IMR-90 (cell line): Measurements from ENCODE around the gene XDH. TPM values are rescaled to one million over a fixed set of nuclear protein-coding genes. Genes with fewer than 3 reads are reported as not detected.

ENCODE experiments used
- ATAC-seq: fragments of 200-7000 bp; cut with Tn5 transposase; 2 replicates; pipeline ENCODE4 v1.9.1; 2020; ENCODE audit warnings: low read depth, mild to moderate bottlenecking, moderate library complexity
- BruUV-seq: library from RNA; stranded (reverse); fragments of 400-500 nt; replicated peaks from 2 replicates; lab custom pipeline; 2021; lab: Mats Ljungman, UMichigan
- CTCF ChIA-PET: fragments of 300-600 bp; formaldehyde crosslinking; extraction: SDS; loops from one replicate; lab custom pipeline; 2021; ENCODE audit warnings: antibody characterized with exemption; lab: Yijun Ruan, JAX
- POLR2A ChIA-PET: fragments of 300-600 bp; sonication (Branson Sonifier 250); formaldehyde crosslinking; loops from one replicate; lab custom pipeline; 2022; ENCODE audit warnings: antibody characterized with exemption; ENCODE audit not compliant: unreplicated experiment; lab: Charles Lee
- DNase-seq: peaks from one replicate; pipeline ENCODE4 v3.0.0; 2013
- H2AFZ ChIP-seq: replicated peaks from 2 replicates; pipeline ENCODE3; 2013; ENCODE audit warnings: low read length, mild to moderate bottlenecking; ENCODE audit not compliant: poor library complexity
- H2AK5ac ChIP-seq: 2 replicates; pipeline ENCODE4 v1.6.1; 2013; ENCODE audit warnings: low read depth, low read length, inconsistent platforms
- H2AK9ac ChIP-seq: replicated peaks from 2 replicates; pipeline ENCODE3; 2013; ENCODE audit warnings: mild to moderate bottlenecking, low read depth, low read length, moderate library complexity; ENCODE audit not compliant: poor library complexity
- H2BK120ac ChIP-seq: 2 replicates; pipeline ENCODE4 v1.6.1; 2013; ENCODE audit warnings: low read depth, low read length, inconsistent platforms
- H2BK15ac ChIP-seq: 3 replicates; pipeline ENCODE4 v1.6.1; 2013; ENCODE audit warnings: low read depth, low read length, inconsistent platforms
- H2BK20ac ChIP-seq: 2 replicates; pipeline ENCODE4 v1.6.1; 2013; ENCODE audit warnings: low read depth, mild to moderate bottlenecking, inconsistent platforms, low read length, moderate library complexity
- H2BK5ac ChIP-seq: 2 replicates; pipeline ENCODE4 v1.6.1; 2013; ENCODE audit warnings: mild to moderate bottlenecking, low read depth, low read length, inconsistent platforms; ENCODE audit not compliant: poor library complexity, severe bottlenecking
- H3K14ac ChIP-seq: replicated peaks from 2 replicates; pipeline ENCODE4 v1.6.1; 2013; ENCODE audit warnings: low read depth, low read length, inconsistent platforms
- H3K18ac ChIP-seq: 2 replicates; pipeline ENCODE4 v1.6.1; 2013; ENCODE audit warnings: low read depth, low read length, control low read depth
- H3K23ac ChIP-seq: 2 replicates; pipeline ENCODE4 v1.6.1; 2013; ENCODE audit warnings: low read depth, low read length, inconsistent platforms
- H3K27ac ChIP-seq: 2 replicates; pipeline ENCODE4 v1.5.1; 2013; ENCODE audit warnings: mild to moderate bottlenecking, control low read depth, low read length; ENCODE audit not compliant: insufficient read depth
- H3K27me3 ChIP-seq: 2 replicates; pipeline ENCODE4 v1.6.1; 2013; ENCODE audit warnings: low read length; ENCODE audit not compliant: control insufficient read depth, insufficient read depth
- H3K36me3 ChIP-seq: 2 replicates; pipeline ENCODE4 v1.6.1; 2013; ENCODE audit warnings: low read length, mixed read lengths; ENCODE audit not compliant: control insufficient read depth, insufficient read depth
- H3K4ac ChIP-seq: 2 replicates; pipeline ENCODE4 v1.6.1; 2013; ENCODE audit warnings: low read depth, low read length, inconsistent platforms
- H3K4me1 ChIP-seq: 2 replicates; pipeline ENCODE4 v1.6.1; 2013; ENCODE audit warnings: low read length, mixed read lengths; ENCODE audit not compliant: control insufficient read depth, insufficient read depth
- H3K4me2 ChIP-seq: 2 replicates; pipeline ENCODE4 v1.6.1; 2013; ENCODE audit warnings: low read depth, mild to moderate bottlenecking, control low read depth, low read length, moderate library complexity
- H3K4me3 ChIP-seq: 2 replicates; pipeline ENCODE4 v1.5.1; 2013; ENCODE audit warnings: low read depth, mild to moderate bottlenecking, control low read depth, low read length, moderate library complexity; ENCODE audit not compliant: insufficient read depth
- H3K56ac ChIP-seq: 2 replicates; pipeline ENCODE4 v1.6.1; 2013; ENCODE audit warnings: low read length, inconsistent platforms; ENCODE audit not compliant: insufficient read depth; ENCODE audit errors: extremely low read depth
- H3K79me1 ChIP-seq, 2 experiments: 2 replicates each; pipeline ENCODE4 v1.6.1; 2013; ENCODE audit warnings: low read length in 2 of 2, inconsistent platforms in 1 of 2, low read depth in 1 of 2
- H3K9ac ChIP-seq: 2 replicates; pipeline ENCODE4 v1.6.1; 2013; ENCODE audit warnings: low read depth, low read length, control low read depth
- H3K9me1 ChIP-seq: 2 replicates; pipeline ENCODE4 v1.6.1; 2013; ENCODE audit warnings: low read length, inconsistent platforms; ENCODE audit not compliant: insufficient read depth
- H3K9me3 ChIP-seq: 2 replicates; pipeline ENCODE4 v1.6.1; 2013; ENCODE audit warnings: low read length; ENCODE audit not compliant: control insufficient read depth, insufficient read depth
- H4K20me1 ChIP-seq: 2 replicates; pipeline ENCODE4 v1.6.1; 2013; ENCODE audit warnings: low read length, inconsistent platforms; ENCODE audit not compliant: insufficient read depth
- H4K5ac ChIP-seq: 2 replicates; pipeline ENCODE4 v1.6.1; 2013; ENCODE audit warnings: mild to moderate bottlenecking, low read depth, low read length, control low read depth
- H4K8ac ChIP-seq, 2 experiments: 2 replicates each; pipeline ENCODE4 v1.6.1; 2013; ENCODE audit warnings: low read depth in 2 of 2, low read length in 2 of 2, control low read depth in 1 of 2, inconsistent platforms in 1 of 2
- H4K91ac ChIP-seq: 2 replicates; pipeline ENCODE4 v1.6.1; 2013; ENCODE audit warnings: low read depth, low read length, inconsistent platforms; ENCODE audit not compliant: insufficient read depth
- CEBPB ChIP-seq: IDR thresholded peaks from 2 replicates; pipeline ENCODE4 v1.6.1; 2012; ENCODE audit warnings: low read depth, low read length, improper control_type of control experiment
- FOS ChIP-seq: fragments of 150-350 bp; IDR thresholded peaks from 2 replicates; pipeline ENCODE4 v1.6.1; 2016; ENCODE audit warnings: low read depth, low read length
- MAFK ChIP-seq: IDR thresholded peaks from 2 replicates; pipeline ENCODE4 v1.6.1; 2012; ENCODE audit warnings: low read depth, low read length, improper control_type of control experiment
- SMC3 ChIP-seq: fragments of 150-350 bp; IDR thresholded peaks from 2 replicates; pipeline ENCODE4 v1.6.1; 2016; ENCODE audit warnings: low read depth, mild to moderate bottlenecking, antibody characterized with exemption, low read length, moderate library complexity
- WGBS, 2 experiments: methylation state at CpG; one replicate each; pipeline versions ENCODE4 v1.1.5 to v1.1.7; 2013; ENCODE audit warnings: missing lambda C conversion rate in 2 of 2; ENCODE audit not compliant: insufficient read length in 1 of 2; ENCODE audit errors: extremely low coverage in 2 of 2; 5-methylcytosine and 5-hydroxymethylcytosine counted together
- dilution Hi-C: fragments of 300-500 bp; cut with HindIII; formaldehyde crosslinking; loops from one replicate; pipeline ENCODE4 v1.14.3; 2018; ENCODE audit warnings: low sequenced_read_pairs; ENCODE audit not compliant: unreplicated experiment
- in situ Hi-C: fragments of 300-500 bp; cut with MboI; formaldehyde crosslinking; loops from 3 replicates; pipeline ENCODE4 v1.14.3; 2019; ENCODE audit warnings: low sequenced_read_pairs, inconsistent platforms, mixed read lengths
- intact Hi-C: fragments of 100-400 bp; cut with micrococcal nuclease; formaldehyde crosslinking; loops from 2 replicates; pipeline ENCODE4 v1.10.0; 2022
- polyA plus RNA-seq, 3 experiments: library from polyadenylated mRNA; depleted of rRNA; stranded (reverse); fragments of >200 nt; gene quantifications; 2 replicates each; pipeline ENCODE4 v1.2.3, GENCODE V29; 2012; ENCODE audit warnings: low replicate concordance in 1 of 3
- total RNA-seq: library from RNA; depleted of rRNA; stranded (reverse); fragments of >200 nt; gene quantifications from 2 replicates; pipeline ENCODE4 v1.2.3, GENCODE V29; 2012

The XDH gene
- total and polyA plus RNA-seq, 2 of the 4 experiments (the other 2 are of a cell fraction): 0.46 to 1.1 TPM

GRCh38 chr2:31324016-31324633 lies 90.4 kb downstream of the XDH start:
- H3K27ac ChIP-seq: no peak overlapping the region
- intact Hi-C loops (no loop called here), in situ Hi-C loops (no loop called here), dilution Hi-C loops (no loop called here)
- CTCF ChIA-PET: interaction anchor here (0.6 to 3.2 kb wide), 3 partner anchors 9 to 651 kb away, joined by 3 to 9 read pairs (median 6); no protein-coding TSS in a partner anchor
- no peak overlapping the region for H3K23ac ChIP-seq
- ATAC-seq: no peak
- POLR2A ChIA-PET: interaction anchor here (1.3 kb wide), 1 partner anchor 85 kb away, joined by 3 read pairs; no protein-coding TSS in a partner anchor
- peaks cover 8% of the 10 kb centered on the region for H3K4me1 ChIP-seq
- TF ChIP-seq FOS (no peak), CEBPB (no peak), MAFK (peak; percentile 31; the same call in 1 of the 2 replicates), SMC3 (no peak)
- H4K5ac ChIP-seq: no peak overlapping the region
- H3K9ac ChIP-seq: no peak overlapping the region
- peak overlapping the region; percentile 20; the same call in 1 of the 2 replicates for H3K4me3 ChIP-seq
- H2AFZ ChIP-seq: no peak overlapping the region
- no peak overlapping the region for H2BK5ac ChIP-seq
- no peak overlapping the region for H3K4ac ChIP-seq
- peak overlapping the region; percentile 87 for H3K4me2 ChIP-seq
- no peak overlapping the region for H3K14ac ChIP-seq
- no peaks in the 10 kb centered on the region for H3K36me3 ChIP-seq
- no peak overlapping the region for H2BK20ac ChIP-seq
- WGBS, 2 experiments: no CpG with 5 or more reads among the region's 5 CpGs
- H4K91ac ChIP-seq: no peak overlapping the region
- no peak overlapping the region for H2AK9ac ChIP-seq
- H4K8ac ChIP-seq: no peak overlapping the region
- no peak overlapping the region; the same call in 1 of the 2 replicates for H3K18ac ChIP-seq
- H2AK5ac ChIP-seq: no peak overlapping the region
- H3K56ac ChIP-seq: no peak overlapping the region
- H3K9me1 ChIP-seq: peaks cover 5% of the 10 kb centered on the region; the same call in 1 of the 2 replicates
- no peaks in the 10 kb centered on the region for H3K9me3 ChIP-seq
- no peak for DNase-seq
- BruUV-seq: no TSS peak
- H2BK15ac ChIP-seq: no peak overlapping the region
- H4K20me1 ChIP-seq: no peaks in the 10 kb centered on the region
- H2BK120ac ChIP-seq: no peak overlapping the region
- H3K79me1 ChIP-seq: no peaks in the 10 kb centered on the region
- no peaks in the 10 kb centered on the region for H3K27me3 ChIP-seq
